Tibial artery (tissue), 4 donors: ENCODE results near the gene CACNA2D1.

Experiments used
- DNase-seq, 2 donors: peaks; one replicate each; pipeline ENCODE4 v3.0.0-alpha.2; 2019
- H3K27ac ChIP-seq, 2 donors: fragments of 200-600 bp; sonication (generic) in 1 of 2; 1 replicate in 1 of 2; 2 replicates in 1 of 2; pipeline ENCODE4 v1.5.1; 2018 to 2019; ENCODE audit warnings: mild to moderate bottlenecking in 1 of 2
- H3K27me3 ChIP-seq, 2 donors: fragments of 200-600 bp; sonication (generic) in 1 of 2; one replicate each; pipeline versions ENCODE4 v1.5.1 to v1.6.0; 2016 to 2019
- H3K36me3 ChIP-seq, 3 donors: fragments of 200-600 bp; sonication (generic) in 2 of 3; one replicate each; pipeline ENCODE4 v1.5.1; 2016 to 2019; ENCODE audit warnings: mild to moderate bottlenecking in 2 of 3
- H3K4me1 ChIP-seq, 4 donors: fragments of 200-600 bp; sonication (generic) in 2 of 4; 1 replicate in 3 of 4; 2 replicates in 1 of 4; pipeline ENCODE4 v1.5.1; 2016 to 2019
- H3K4me3 ChIP-seq, 2 donors: fragments of 200-600 bp; sonication (generic) in 1 of 2; 1 replicate in 1 of 2; 2 replicates in 1 of 2; pipeline ENCODE4 v1.5.1; 2018 to 2019; ENCODE audit warnings: mild to moderate bottlenecking in 2 of 2
- H3K9me3 ChIP-seq, 3 donors: fragments of 200-600 bp; sonication (generic) in 1 of 3; one replicate each; pipeline ENCODE4 v1.5.1; 2016 to 2019
- intact Hi-C: fragments of 100-400 bp; cut with DNase I; formaldehyde crosslinking; loops from one replicate; pipeline ENCODE4 v1.15.0; 2023; ENCODE audit warnings: low total_unique reads
- TF ChIP-seq, protein P1 (sequence below), 2 experiments: fragments of 200-600 bp in 1 of 2; fragments of 450-650 bp in 1 of 2; IDR thresholded peaks; one replicate each; pipeline ENCODE4 v1.5.1; 2017 to 2019; ENCODE audit warnings: antibody characterized with exemption in 2 of 2, mild to moderate bottlenecking in 1 of 2, moderate library complexity in 1 of 2

CACNA2D1 gene

DNA sequence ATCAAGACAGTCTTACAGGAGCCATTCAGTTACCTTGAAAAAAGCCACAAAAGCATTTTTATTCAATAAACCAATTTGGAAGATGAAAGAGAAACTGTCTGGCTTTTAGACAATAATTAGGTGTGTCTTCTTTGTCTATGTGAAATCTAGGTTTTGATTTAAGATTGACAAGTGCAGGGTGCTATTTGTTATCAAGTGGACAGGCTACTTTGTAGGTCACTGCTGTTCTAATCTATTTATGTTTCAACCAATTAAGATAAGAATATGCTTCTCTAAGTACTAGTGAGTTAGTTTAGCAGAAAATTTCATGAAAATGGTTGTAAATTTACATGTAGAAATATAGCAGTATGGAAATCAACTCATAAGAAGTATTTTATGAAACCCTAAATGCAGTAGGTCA lies 177.5 kb downstream of the CACNA2D1 start:
- no peak overlapping the region for H3K4me3 ChIP-seq
- intact Hi-C loops: no loop called here
- no peak overlapping the region for H3K27ac ChIP-seq
- no peaks in the 10 kb centered on the region for H3K36me3 ChIP-seq
- TF ChIP-seq, protein P1, sequence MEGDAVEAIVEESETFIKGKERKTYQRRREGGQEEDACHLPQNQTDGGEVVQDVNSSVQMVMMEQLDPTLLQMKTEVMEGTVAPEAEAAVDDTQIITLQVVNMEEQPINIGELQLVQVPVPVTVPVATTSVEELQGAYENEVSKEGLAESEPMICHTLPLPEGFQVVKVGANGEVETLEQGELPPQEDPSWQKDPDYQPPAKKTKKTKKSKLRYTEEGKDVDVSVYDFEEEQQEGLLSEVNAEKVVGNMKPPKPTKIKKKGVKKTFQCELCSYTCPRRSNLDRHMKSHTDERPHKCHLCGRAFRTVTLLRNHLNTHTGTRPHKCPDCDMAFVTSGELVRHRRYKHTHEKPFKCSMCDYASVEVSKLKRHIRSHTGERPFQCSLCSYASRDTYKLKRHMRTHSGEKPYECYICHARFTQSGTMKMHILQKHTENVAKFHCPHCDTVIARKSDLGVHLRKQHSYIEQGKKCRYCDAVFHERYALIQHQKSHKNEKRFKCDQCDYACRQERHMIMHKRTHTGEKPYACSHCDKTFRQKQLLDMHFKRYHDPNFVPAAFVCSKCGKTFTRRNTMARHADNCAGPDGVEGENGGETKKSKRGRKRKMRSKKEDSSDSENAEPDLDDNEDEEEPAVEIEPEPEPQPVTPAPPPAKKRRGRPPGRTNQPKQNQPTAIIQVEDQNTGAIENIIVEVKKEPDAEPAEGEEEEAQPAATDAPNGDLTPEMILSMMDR (IDR thresholded peaks at IDR 0.05): no peak
- no peaks in the 10 kb centered on the region for H3K27me3 ChIP-seq
- no peak for DNase-seq
- peaks cover 0 to 16% (median 1%) of the 10 kb centered on the region in 4 donors for H3K4me1 ChIP-seq
- no peaks in the 10 kb centered on the region for H3K9me3 ChIP-seq

DNA sequence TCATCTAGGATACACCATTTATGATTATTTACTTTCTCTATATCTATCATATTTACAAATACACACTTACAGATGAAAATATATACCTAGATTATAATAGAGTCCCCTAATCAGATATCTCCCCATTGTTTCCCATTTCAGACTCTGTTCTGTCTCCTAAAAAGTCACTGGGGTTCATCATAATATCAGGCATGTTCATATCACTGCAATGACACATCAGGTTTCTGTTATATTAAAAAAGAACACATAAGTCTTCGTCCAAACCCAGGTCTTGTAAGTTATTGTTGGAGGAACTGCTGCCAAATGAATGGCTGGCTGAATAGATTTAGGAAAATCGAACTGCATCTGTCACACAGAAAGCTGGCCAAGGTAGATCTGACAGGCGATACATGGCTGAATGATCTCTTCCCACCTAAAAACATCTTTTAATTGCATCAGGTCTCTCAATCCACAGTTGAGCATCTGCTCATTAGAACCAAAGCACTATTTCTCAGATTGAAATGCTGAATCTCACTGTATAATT lies 178.7 kb downstream of the CACNA2D1 start:
- H3K4me1 ChIP-seq: peaks cover 0 to 12% (median 1%) of the 10 kb centered on the region in 4 donors
- H3K27me3 ChIP-seq: no peaks in the 10 kb centered on the region
- H3K4me3 ChIP-seq: no peak overlapping the region
- H3K27ac ChIP-seq: no peak overlapping the region
- intact Hi-C loops: no loop called here
- TF ChIP-seq, protein P1 (IDR thresholded peaks at IDR 0.05): no peak
- no peaks in the 10 kb centered on the region for H3K9me3 ChIP-seq
- DNase-seq: no peak
- H3K36me3 ChIP-seq: no peaks in the 10 kb centered on the region

- TF ChIP-seq, protein P1 (IDR thresholded peaks at IDR 0.05): no peak
- intact Hi-C loops: no loop called here
- Histone ChIP-seq H3K4me3 (no peak overlapping the region), H3K27me3 (no peaks in the 10 kb centered on the region), H3K36me3 (no peaks in the 10 kb centered on the region), H3K27ac (no peak overlapping the region), H3K9me3 (no peaks in the 10 kb centered on the region), H3K4me1 (peaks cover 0 to 6% (median 1%) of the 10 kb centered on the region in 4 donors)
- DNase-seq: no peak
Observed at GRCh38 chr7:82263920-82264782, 179.4 kb downstream of the CACNA2D1 start.

DNA sequence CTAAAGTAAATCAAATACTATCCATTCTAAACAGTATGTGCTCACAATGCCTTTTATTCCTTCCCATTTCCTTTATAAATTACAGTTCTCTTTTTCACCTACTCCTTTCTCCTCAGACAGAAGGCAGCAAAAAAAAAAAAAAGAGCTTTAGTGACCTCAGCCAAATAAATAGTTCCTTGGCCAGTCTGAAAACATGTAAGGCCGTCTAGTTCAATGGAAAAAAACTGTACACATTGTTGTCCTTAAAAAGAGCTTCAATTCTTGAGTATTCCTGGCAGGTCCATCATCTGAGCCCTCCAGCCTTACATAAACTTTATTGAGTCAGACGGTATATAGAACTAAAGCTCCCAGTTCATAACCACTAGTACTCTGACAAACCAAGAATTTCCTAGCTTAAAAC lies 185.4 kb downstream of the CACNA2D1 start:
- TF ChIP-seq, protein P1 (IDR thresholded peaks at IDR 0.05): no peak
- peaks cover 0 to 17% (median 2%) of the 10 kb centered on the region in 4 donors for H3K4me1 ChIP-seq
- H3K27ac ChIP-seq: no peak overlapping the region
- no peaks in the 10 kb centered on the region for H3K9me3 ChIP-seq
- no peak overlapping the region for H3K4me3 ChIP-seq
- no peaks in the 10 kb centered on the region for H3K27me3 ChIP-seq
- DNase-seq: no peak
- intact Hi-C loops: no loop called here
- no peaks in the 10 kb centered on the region for H3K36me3 ChIP-seq

DNA sequence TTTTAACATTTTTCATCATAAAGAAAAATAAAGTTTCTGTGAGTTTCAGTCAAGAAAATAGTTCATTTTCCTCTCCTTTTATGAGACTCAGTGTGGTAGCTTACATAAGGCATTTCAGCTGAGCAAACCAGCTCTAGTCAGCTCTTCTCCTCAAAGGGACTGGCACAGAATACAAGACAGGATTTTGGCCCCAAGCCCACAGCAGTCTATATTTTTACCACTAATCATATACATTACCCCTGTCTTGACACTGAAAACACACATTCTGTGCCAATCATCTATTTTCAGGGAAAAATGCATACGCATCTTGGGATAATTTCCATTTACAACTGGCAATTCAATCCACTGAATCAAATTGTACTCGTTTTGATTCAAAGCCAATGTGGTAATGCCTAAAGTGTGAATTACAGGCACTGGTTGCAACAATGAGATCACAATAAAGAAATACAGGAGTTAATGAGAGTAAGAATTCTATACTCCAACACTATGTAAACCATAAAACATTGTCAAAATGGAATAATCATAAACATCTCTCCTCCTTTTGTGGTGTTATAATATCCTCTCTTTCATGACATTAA lies 186.4 kb downstream of the CACNA2D1 start:
- DNase-seq: no peak
- no peak overlapping the region for H3K27ac ChIP-seq
- peaks cover 0 to 17% (median 2%) of the 10 kb centered on the region in 4 donors for H3K4me1 ChIP-seq
- H3K36me3 ChIP-seq: no peaks in the 10 kb centered on the region
- H3K9me3 ChIP-seq: no peaks in the 10 kb centered on the region
- no peak overlapping the region for H3K4me3 ChIP-seq
- TF ChIP-seq, protein P1 (IDR thresholded peaks at IDR 0.05): no peak
- intact Hi-C loops: no loop called here
- no peaks in the 10 kb centered on the region for H3K27me3 ChIP-seq
